Pancreas (tissue), 10 donors: ENCODE measurements around the gene RRP8. TPM values are rescaled to one million over a fixed set of nuclear protein-coding genes. Genes with fewer than 3 reads are reported as not detected.

ENCODE experiments used
- ATAC-seq, 4 donors: fragments of 200-7000 bp; cut with Tn5 transposase; one replicate each; pipeline versions ENCODE4 v1.8.0 to v1.9.1; 2020; ENCODE audit warnings: mild to moderate bottlenecking in 4 of 4, moderate library complexity in 4 of 4
- DNase-seq, 6 donors: peaks; one replicate each; pipeline ENCODE4 v3.0.0-alpha.2; 2020
- FAIRE-seq: peaks from 2 replicates; lab custom pipeline; 2012; peaks lifted over from hg19 to GRCh38; lab: Jason Lieb, UNC
- H3K27ac ChIP-seq, 4 donors: fragments of 200-600 bp; sonication (generic); 1 replicate in 3 of 4; 2 replicates in 1 of 4; pipeline versions ENCODE4 v1.5.0 to v1.8.0; 2020
- H3K27me3 ChIP-seq, 4 donors: fragments of 200-600 bp; one replicate each; pipeline ENCODE4 v1.8.0; 2021
- H3K36me3 ChIP-seq, 3 donors: fragments of 200-600 bp; sonication (generic) in 1 of 3; one replicate each; pipeline versions ENCODE4 v1.5.0 to v1.8.0; 2020 to 2021
- H3K4me1 ChIP-seq, 3 donors: fragments of 200-600 bp; one replicate each; pipeline ENCODE4 v1.8.0; 2021
- H3K4me3 ChIP-seq, 4 donors: fragments of 200-600 bp; sonication (generic) in 2 of 4; one replicate each; pipeline versions ENCODE4 v1.5.0 to v1.8.0; 2020 to 2021
- H3K9me3 ChIP-seq, 4 donors: fragments of 200-600 bp; one replicate each; pipeline ENCODE4 v1.8.0; 2021
- CTCF ChIP-seq, 4 donors: fragments of 200-600 bp; sonication (generic) in 3 of 4; IDR thresholded peaks; one replicate each; pipeline versions ENCODE4 v1.5.0 to v1.8.0; 2021; ENCODE audit warnings: antibody characterized with exemption in 4 of 4
- WGBS, 2 donors: extraction: QIAGEN DNeasy Blood & Tissue Kit; methylation state at CpG; one replicate each; pipeline ENCODE4 v1.1.7; 2013; 5-methylcytosine and 5-hydroxymethylcytosine counted together
- intact Hi-C, 3 donors: fragments of 100-400 bp; cut with DNase I; formaldehyde crosslinking; loops; one replicate each; pipeline versions ENCODE4 v1.11.1 to v1.14.2; 2022
- polyA plus RNA-seq, 2 donors: library from polyadenylated mRNA; stranded (reverse); fragments of 200-250 nt; gene quantifications; one replicate each; pipeline ENCODE4 v1.2.3, GENCODE V29; 2013
- total RNA-seq, 6 donors: library from RNA; stranded (reverse); fragmentation: NEBNext Ultra II Directional in 4 of 6; extraction: Animal tissue kit (Norgen Biotek cat#: 25700) in 4 of 6; gene quantifications; one replicate each; pipeline versions ENCODE4 v1.2.1 to v1.2.4, GENCODE V29; 2021 to 2023
- donor health status: healthy with polysubstance abuse.
- donor health status: DM: no; HTN: no; CAD: no; lungs with moderate emphysema.
- donor health status: DM: no; HTN: no; CAD: no.
- donor health status: control.
- donor health status: control.
- donor health status: Bipolar disorder and iron deficiency.
- donor health status: DM: yes; HTN: yes; CAD: no.
- donor health status: DM: no; HTN: no; CAD: no.
- donor health status: DM: no; HTN: no; CAD: no.
- donor health status: DM: yes; HTN: yes; CAD: no.

The RRP8 gene
- total and polyA plus RNA-seq, 8 donors: 6.3 to 25.0 (median 10.2) TPM

- Histone ChIP-seq H3K27ac (peak overlapping the region; percentile 77 to 93 (median 83)), H3K4me1 (peaks cover 17 to 43% (median 23%) of the 10 kb centered on the region in 3 donors), H3K4me3 (peak overlapping the region; percentile 63 to 93 (median 81)), H3K9me3 (no peaks in the 10 kb centered on the region), H3K36me3 (peaks cover 7 to 27% (median 22%) of the 10 kb centered on the region in 3 donors), H3K27me3 (no peaks in the 10 kb centered on the region)
- intact Hi-C loops: no loop called here
- FAIRE-seq (no peak), DNase-seq (no peak), ATAC-seq (no peak)
- TF ChIP-seq CTCF (IDR thresholded peaks at IDR 0.05): no peak
- WGBS, 2 donors: 8 to 9% methylated on average over 3 of the region's 3 CpGs
These were observed 1.4 kb upstream of the RRP8 start for GRCh38 chr11:6604790-6605189.

- DNase-seq (peak in 5 of 6 donors; percentile 33 to 71 (median 50)), ATAC-seq (peak; percentile 32 to 63 (median 60)), FAIRE-seq (no peak)
- TF ChIP-seq CTCF (IDR thresholded peaks at IDR 0.05): no peak
- H3K27ac ChIP-seq: peak overlapping the region; percentile 77 to 93 (median 83)
- intact Hi-C loops: no loop called here
- H3K36me3 ChIP-seq: peaks cover under 1 to 25% (median 22%) of the 10 kb centered on the region in 3 donors
- 0% methylated on average over 20 of the region's 20 CpGs for WGBS, 2 donors
- H3K4me3 ChIP-seq: peak overlapping the region; percentile 63 to 93 (median 81)
- H3K9me3 ChIP-seq: no peaks in the 10 kb centered on the region
- no peaks in the 10 kb centered on the region for H3K27me3 ChIP-seq
- H3K4me1 ChIP-seq: peaks cover 17 to 44% (median 23%) of the 10 kb centered on the region in 3 donors
These were observed 738 bp upstream of the RRP8 start for GRCh38 chr11:6604081-6604626.

GRCh38 chr11:6602096-6602940 lies 1.1 kb downstream of the RRP8 start:
- Histone ChIP-seq H3K9me3 (no peaks in the 10 kb centered on the region), H3K4me1 (peaks cover 17 to 41% (median 21%) of the 10 kb centered on the region in 3 donors), H3K27ac (no peak overlapping the region), H3K4me3 (peak overlapping the region; percentile 60 to 93 (median 81)), H3K27me3 (no peaks in the 10 kb centered on the region), H3K36me3 (peaks cover 0 to 17% (median 10%) of the 10 kb centered on the region in 3 donors)
- no peak for TF ChIP-seq CTCF (IDR thresholded peaks at IDR 0.05)
- DNase-seq (no peak), FAIRE-seq (no peak), ATAC-seq (no peak)
- whole genome bisulfite sequencing, 2 donors: 47% methylated on average over 7 of the region's 7 CpGs
- intact Hi-C loops: no loop called here

- FAIRE-seq (no peak), DNase-seq (peak in 1 of 6 donors; percentile 65), ATAC-seq (no peak)
- WGBS, 2 donors: 95 to 96% methylated on average over 13 of the region's 13 CpGs
- H3K27ac ChIP-seq: no peak overlapping the region
- intact Hi-C loops: no loop called here
- H3K4me3 ChIP-seq: no peak overlapping the region
- H3K9me3 ChIP-seq: no peaks in the 10 kb centered on the region
- H3K36me3 ChIP-seq: peaks cover 0 to 20% (median 10%) of the 10 kb centered on the region in 3 donors
- peaks cover 8 to 31% (median 13%) of the 10 kb centered on the region in 3 donors for H3K4me1 ChIP-seq
- no peaks in the 10 kb centered on the region for H3K27me3 ChIP-seq
- TF ChIP-seq CTCF (IDR thresholded peaks at IDR 0.05): no peak
These were observed 2.4 kb downstream of the RRP8 start for GRCh38 chr11:6601041-6601461.
